ENCODE results near the gene NDUFB4.

The NDUFB4 gene

DNA sequence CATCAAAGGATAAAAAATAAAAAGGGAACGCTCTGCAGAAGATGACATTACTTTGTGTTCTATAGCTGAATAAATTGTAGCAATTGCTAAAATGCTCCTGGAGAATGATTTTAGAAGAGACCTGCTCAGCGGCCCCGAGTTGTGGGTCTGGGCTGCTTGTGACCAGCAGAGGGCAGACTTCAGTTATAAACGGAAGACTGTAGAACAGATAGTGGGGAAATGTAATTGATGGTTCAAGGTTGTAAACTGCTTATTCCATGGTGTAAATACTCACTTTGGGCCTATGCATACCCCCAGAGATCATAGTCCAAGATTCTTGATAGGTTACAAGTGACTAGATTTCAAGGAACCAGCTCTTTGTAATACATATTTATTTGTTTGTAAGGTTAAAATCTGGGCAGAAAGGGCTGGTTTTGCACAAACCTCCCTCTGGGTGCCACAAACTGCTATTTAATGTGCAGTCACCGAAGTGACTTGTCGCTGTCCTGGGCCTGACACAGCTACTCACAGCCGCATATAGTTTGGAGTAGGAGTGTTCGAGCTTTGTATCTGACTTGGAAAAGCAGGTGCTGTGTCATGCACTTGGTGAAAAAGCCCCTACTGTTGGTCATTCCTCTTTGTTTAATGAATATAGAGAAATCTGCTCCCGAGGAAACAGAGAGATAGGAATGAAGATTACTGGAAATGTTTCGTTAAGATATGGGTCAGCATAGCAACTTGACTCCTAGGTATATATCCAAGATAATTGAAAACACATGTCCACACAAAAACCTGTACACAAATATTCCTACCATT is 34.7 kb upstream of the NDUFB4 start:
- H3K27me3 ChIP-seq (ENCODE audit: control insufficient read depth, insufficient read depth, low read length), result peaks cover 9% of the 10 kb centered on the region
- H3K4me3 ChIP-seq (ENCODE audit: low read depth, low read length), result no peak overlapping the region
- H3K9me3 ChIP-seq (ENCODE audit: control insufficient read depth, insufficient read depth, low read length), result no peaks in the 10 kb centered on the region
- no peaks in the 10 kb centered on the region for H3K36me3 ChIP-seq (ENCODE audit: control insufficient read depth, insufficient read depth, low read length)
- H3K4me1 ChIP-seq (ENCODE audit: control insufficient read depth, insufficient read depth, low read length), result peaks cover 14% of the 10 kb centered on the region
- H3K9ac ChIP-seq (ENCODE audit: low read depth, low read length), result no peak overlapping the region

- Histone ChIP-seq H3K27me3 (ENCODE audit: control insufficient read depth, insufficient read depth, low read length) (no peaks in the 10 kb centered on the region), H3K4me3 (ENCODE audit: low read depth, low read length) (no peak overlapping the region), H3K36me3 (ENCODE audit: control insufficient read depth, insufficient read depth, low read length) (no peaks in the 10 kb centered on the region), H3K9ac (ENCODE audit: low read depth, low read length) (no peak overlapping the region), H3K9me3 (ENCODE audit: control insufficient read depth, insufficient read depth, low read length) (no peaks in the 10 kb centered on the region), H3K4me1 (ENCODE audit: control insufficient read depth, insufficient read depth, low read length) (peaks cover 21% of the 10 kb centered on the region)
Observed at GRCh38 chr3:120563356-120564022, 32.6 kb upstream of the NDUFB4 start.

DNA sequence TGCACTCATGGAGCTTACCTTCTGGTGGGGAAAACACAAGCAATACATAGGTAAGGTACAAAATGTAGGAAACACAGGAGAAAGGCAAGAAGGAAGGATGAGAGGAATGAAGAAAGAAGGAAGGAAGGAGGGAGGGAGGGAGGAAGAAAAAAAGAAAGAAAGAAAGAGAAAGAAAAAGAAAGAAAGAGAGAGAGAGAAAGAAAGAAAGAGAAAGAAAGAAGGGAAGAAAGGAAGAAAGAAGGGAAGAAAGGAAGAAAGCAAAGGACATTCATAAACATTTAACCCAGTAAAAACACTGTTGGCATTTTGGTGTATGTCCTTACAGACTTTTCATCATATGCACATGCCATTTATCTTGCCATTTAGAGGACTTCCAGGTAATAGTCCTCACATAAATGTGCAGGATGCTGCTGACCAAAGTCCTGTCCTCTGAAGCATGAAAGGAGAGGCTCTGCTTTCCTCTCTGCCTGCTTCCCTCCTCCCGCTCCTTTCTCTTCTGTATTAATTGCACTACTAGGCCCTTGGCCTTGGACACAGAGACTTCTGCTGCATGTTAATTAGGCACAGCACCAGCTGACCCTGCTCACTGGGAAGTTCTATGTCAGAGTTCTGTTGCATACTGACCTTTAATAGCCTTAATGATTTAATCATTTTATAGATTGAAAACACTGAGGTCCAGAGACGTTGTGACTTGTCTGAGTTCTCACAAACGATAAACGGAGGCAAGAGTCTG is 29.7 kb upstream of the NDUFB4 start:
- Histone ChIP-seq H3K4me3 (ENCODE audit: low read depth, low read length) (no peak overlapping the region), H3K36me3 (ENCODE audit: control insufficient read depth, insufficient read depth, low read length) (no peaks in the 10 kb centered on the region), H3K9me3 (ENCODE audit: control insufficient read depth, insufficient read depth, low read length) (no peaks in the 10 kb centered on the region), H3K9ac (ENCODE audit: low read depth, low read length) (no peak overlapping the region), H3K4me1 (ENCODE audit: control insufficient read depth, insufficient read depth, low read length) (peaks cover 21% of the 10 kb centered on the region), H3K27me3 (ENCODE audit: control insufficient read depth, insufficient read depth, low read length) (no peaks in the 10 kb centered on the region)

- peaks cover 7% of the 10 kb centered on the region for H3K9me3 ChIP-seq (ENCODE audit: control insufficient read depth, insufficient read depth, low read length)
- H3K9ac ChIP-seq (ENCODE audit: low read depth, low read length), result no peak overlapping the region
- H3K4me3 ChIP-seq (ENCODE audit: low read depth, low read length), result no peak overlapping the region
Observed at GRCh38 chr3:120567370-120568201, 28.6 kb upstream of the NDUFB4 start.

GRCh38 chr3:120568202-120568531 is 28.0 kb upstream of the NDUFB4 start:
- no peak overlapping the region for H3K9ac ChIP-seq (ENCODE audit: low read depth, low read length)
- H3K4me3 ChIP-seq (ENCODE audit: low read depth, low read length), result no peak overlapping the region

More at GRCh38 chr3:120567370-120568201, 28.6 kb upstream of the NDUFB4 start:
- H3K27me3 ChIP-seq (ENCODE audit: control insufficient read depth, insufficient read depth, low read length), result no peaks in the 10 kb centered on the region
- no peaks in the 10 kb centered on the region for H3K36me3 ChIP-seq (ENCODE audit: control insufficient read depth, insufficient read depth, low read length)
- peaks cover 19% of the 10 kb centered on the region for H3K4me1 ChIP-seq (ENCODE audit: control insufficient read depth, insufficient read depth, low read length)

DNA sequence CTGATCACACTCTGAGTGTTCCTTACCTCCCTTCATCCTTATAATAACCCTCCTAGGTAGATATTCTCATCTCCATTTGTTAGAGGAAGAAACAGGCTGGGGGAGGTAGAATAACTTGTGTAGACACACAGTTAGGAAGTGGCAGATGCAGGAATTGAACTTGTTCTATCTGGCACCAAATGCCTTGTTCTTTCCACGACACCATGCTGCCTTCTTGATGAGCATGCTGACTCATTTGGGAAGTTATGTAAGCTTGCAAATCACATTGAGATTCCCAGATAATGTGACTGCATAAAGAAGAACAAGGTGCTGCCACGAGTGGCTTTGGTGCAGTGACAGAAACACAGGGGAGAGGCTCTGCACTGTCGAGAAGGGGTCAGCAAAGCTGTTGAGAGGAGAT is 27.5 kb upstream of the NDUFB4 start:
- peaks cover 7% of the 10 kb centered on the region for H3K9me3 ChIP-seq (ENCODE audit: control insufficient read depth, insufficient read depth, low read length)
- H3K36me3 ChIP-seq (ENCODE audit: control insufficient read depth, insufficient read depth, low read length), result no peaks in the 10 kb centered on the region
- no peaks in the 10 kb centered on the region for H3K27me3 ChIP-seq (ENCODE audit: control insufficient read depth, insufficient read depth, low read length)
- no peak overlapping the region for H3K9ac ChIP-seq (ENCODE audit: low read depth, low read length)
- H3K4me3 ChIP-seq (ENCODE audit: low read depth, low read length), result no peak overlapping the region
- H3K4me1 ChIP-seq (ENCODE audit: control insufficient read depth, insufficient read depth, low read length), result peaks cover 19% of the 10 kb centered on the region

More at GRCh38 chr3:120568202-120568531, 28.0 kb upstream of the NDUFB4 start:
- Histone ChIP-seq H3K9me3 (ENCODE audit: control insufficient read depth, insufficient read depth, low read length) (peaks cover 7% of the 10 kb centered on the region), H3K36me3 (ENCODE audit: control insufficient read depth, insufficient read depth, low read length) (no peaks in the 10 kb centered on the region), H3K4me1 (ENCODE audit: control insufficient read depth, insufficient read depth, low read length) (peaks cover 19% of the 10 kb centered on the region), H3K27me3 (ENCODE audit: control insufficient read depth, insufficient read depth, low read length) (no peaks in the 10 kb centered on the region)

GRCh38 chr3:120569222-120570057 is 26.7 kb upstream of the NDUFB4 start:
- H3K27me3 ChIP-seq (ENCODE audit: control insufficient read depth, insufficient read depth, low read length), result no peaks in the 10 kb centered on the region
- H3K9ac ChIP-seq (ENCODE audit: low read depth, low read length), result no peak overlapping the region
- no peaks in the 10 kb centered on the region for H3K36me3 ChIP-seq (ENCODE audit: control insufficient read depth, insufficient read depth, low read length)
- H3K4me3 ChIP-seq (ENCODE audit: low read depth, low read length), result no peak overlapping the region
- H3K9me3 ChIP-seq (ENCODE audit: control insufficient read depth, insufficient read depth, low read length), result peaks cover 7% of the 10 kb centered on the region
- H3K4me1 ChIP-seq (ENCODE audit: control insufficient read depth, insufficient read depth, low read length), result peaks cover 19% of the 10 kb centered on the region

- no peak overlapping the region for H3K9ac ChIP-seq (ENCODE audit: low read depth, low read length)
- H3K36me3 ChIP-seq (ENCODE audit: control insufficient read depth, insufficient read depth, low read length), result no peaks in the 10 kb centered on the region
- no peaks in the 10 kb centered on the region for H3K27me3 ChIP-seq (ENCODE audit: control insufficient read depth, insufficient read depth, low read length)
- peaks cover 19% of the 10 kb centered on the region for H3K4me1 ChIP-seq (ENCODE audit: control insufficient read depth, insufficient read depth, low read length)
- peaks cover 7% of the 10 kb centered on the region for H3K9me3 ChIP-seq (ENCODE audit: control insufficient read depth, insufficient read depth, low read length)
- H3K4me3 ChIP-seq (ENCODE audit: low read depth, low read length), result no peak overlapping the region
Observed at GRCh38 chr3:120572027-120572426, 24.1 kb upstream of the NDUFB4 start.

DNA sequence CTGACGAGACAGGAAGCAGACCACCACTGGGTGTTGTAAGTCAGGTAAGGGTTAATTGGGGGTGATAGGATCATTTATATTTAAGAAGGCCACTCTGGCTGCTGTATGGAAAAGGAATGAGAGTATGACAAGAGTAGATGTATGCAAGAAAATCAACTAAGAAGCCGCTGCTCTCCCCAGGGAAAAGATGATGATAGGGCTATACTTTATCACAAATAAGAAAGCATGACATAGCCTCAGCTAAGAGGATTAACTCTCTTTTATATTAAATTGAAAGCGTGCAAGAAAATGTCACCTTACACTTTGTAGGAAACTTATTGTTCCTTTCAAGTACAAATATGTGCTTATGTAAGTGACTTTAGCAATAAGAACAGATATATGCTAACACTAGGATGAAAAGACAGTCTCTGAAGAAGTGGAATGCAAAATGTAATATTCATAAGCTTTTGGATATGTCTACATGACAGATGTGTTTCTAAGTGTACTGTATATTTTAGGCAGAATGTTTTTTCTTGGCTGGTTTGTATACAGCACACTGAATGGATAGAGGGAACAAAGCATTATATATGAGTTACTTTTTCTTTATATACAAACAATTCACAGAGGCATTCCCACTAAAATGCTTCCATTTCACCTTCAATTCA is 8.7 kb upstream of the NDUFB4 start:
- Histone ChIP-seq H3K27me3 (ENCODE audit: control insufficient read depth, insufficient read depth, low read length) (no peaks in the 10 kb centered on the region), H3K4me1 (ENCODE audit: control insufficient read depth, insufficient read depth, low read length) (no peaks in the 10 kb centered on the region), H3K9me3 (ENCODE audit: control insufficient read depth, insufficient read depth, low read length) (no peaks in the 10 kb centered on the region), H3K4me3 (ENCODE audit: low read depth, low read length) (no peak overlapping the region), H3K36me3 (ENCODE audit: control insufficient read depth, insufficient read depth, low read length) (no peaks in the 10 kb centered on the region), H3K9ac (ENCODE audit: low read depth, low read length) (no peak overlapping the region)

DNA sequence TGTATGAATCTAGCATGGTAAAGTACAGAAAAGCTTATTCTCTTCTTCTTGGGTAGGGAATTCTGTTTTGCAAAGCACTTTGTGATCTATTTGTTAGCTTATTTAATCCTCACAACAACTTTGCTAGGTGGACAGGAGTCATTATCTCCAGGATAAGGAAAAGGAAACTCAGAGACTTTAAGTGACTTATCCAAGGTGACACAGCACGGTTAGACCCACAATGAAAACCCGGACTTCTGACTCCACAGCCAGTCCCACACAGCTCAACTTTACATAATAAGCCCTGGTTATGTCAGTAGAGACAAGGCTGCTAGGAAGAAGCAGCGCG is 384 bp upstream of the NDUFB4 start:
- Histone ChIP-seq H3K9ac (ENCODE audit: low read depth, low read length) (no peak overlapping the region), H3K36me3 (ENCODE audit: control insufficient read depth, insufficient read depth, low read length) (peaks cover 12% of the 10 kb centered on the region), H3K9me3 (ENCODE audit: control insufficient read depth, insufficient read depth, low read length) (no peaks in the 10 kb centered on the region), H3K27me3 (ENCODE audit: control insufficient read depth, insufficient read depth, low read length) (no peaks in the 10 kb centered on the region), H3K4me3 (ENCODE audit: low read depth, low read length) (peak overlapping the region; percentile 98), H3K4me1 (ENCODE audit: control insufficient read depth, insufficient read depth, low read length) (peaks cover 5% of the 10 kb centered on the region)

Data from iPS-15b (cell line).